ENCODE measurements around the gene NAA35.
"Not testable (repeated sequence)": the region's sequence is repeated elsewhere in the genome, so short reads cannot be mapped to it uniquely, and the experiment has no call there.

The NAA35 gene

DNA sequence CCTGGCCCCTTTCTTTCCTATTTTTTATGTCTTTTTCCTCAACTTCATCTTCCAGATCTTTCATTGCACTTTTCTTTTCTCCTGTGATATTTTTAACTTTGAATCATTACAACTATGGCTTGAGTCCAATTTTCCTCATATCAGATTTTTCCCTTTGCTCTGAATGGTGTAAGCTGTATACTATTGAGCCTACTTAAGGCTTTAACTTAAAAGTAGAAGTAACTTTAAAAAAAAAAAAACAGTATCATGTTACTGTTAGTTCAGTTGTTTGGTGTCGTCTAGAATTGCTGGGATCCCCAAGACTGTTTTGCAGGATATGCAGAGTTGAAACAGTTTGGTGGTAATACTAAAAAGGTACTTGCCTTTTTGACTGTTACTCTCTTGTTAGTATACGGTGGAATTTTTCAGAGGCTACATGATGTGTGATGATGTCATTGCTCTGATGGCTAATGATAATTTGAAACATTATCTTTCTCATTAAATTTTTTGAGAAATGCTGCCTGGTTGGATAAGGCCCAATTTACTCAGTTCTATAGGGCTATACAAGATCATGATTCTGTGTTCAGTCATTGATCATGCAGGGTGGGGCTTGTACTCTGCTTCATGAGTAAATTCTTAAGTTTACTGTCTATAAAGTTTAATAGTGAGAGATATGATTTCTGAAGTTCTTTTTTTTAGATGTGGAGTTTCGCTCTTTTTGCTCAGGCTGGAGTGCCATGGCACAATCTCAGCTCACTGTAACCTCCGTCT is 8.8 kb downstream of the NAA35 start:
- DNase-seq, result no peak

DNA sequence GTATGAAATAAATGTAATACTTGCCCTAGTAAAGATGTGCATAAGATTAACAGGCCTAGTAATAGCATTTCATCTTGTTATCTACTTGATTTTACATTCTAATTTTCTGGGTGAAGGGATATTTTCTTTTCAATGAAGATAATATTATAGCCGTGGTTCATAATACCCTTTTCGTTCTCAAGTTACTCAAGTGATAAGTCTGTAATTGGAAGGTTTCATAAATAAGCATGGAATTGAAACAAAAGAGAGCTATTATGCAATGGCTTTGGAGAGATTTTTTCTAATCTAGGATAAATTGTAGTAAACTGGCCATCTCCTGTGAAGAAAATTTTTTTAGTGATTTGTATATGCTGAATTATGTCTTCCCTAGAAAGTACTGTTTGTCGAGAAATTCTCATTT is 19.0 kb downstream of the NAA35 start:
- no peak for DNase-seq

DNA sequence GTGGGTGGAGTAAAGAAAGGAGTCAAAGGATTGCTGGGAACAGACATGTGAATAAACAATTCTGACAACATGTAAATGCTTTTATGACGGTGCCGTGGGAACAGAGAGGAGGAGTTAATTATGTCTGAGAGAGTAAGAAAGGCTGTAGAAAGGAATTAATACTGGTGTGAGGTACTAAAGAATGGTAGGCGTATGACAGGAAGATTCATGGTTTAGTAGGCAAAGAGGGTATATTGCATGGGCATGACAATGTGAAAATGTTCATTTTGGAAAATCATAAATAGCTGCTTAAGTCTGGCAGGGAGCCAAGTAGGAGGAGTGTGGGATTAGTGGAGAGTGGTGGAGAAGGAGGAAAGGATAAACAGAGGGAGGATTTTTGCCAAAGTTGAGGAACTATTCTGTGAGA is 19.7 kb downstream of the NAA35 start:
- DNase-seq, result no peak

- DNase-seq, result no peak
Measured at GRCh38 chr9:85964526-85964925, 23.6 kb downstream of the NAA35 start.

DNA sequence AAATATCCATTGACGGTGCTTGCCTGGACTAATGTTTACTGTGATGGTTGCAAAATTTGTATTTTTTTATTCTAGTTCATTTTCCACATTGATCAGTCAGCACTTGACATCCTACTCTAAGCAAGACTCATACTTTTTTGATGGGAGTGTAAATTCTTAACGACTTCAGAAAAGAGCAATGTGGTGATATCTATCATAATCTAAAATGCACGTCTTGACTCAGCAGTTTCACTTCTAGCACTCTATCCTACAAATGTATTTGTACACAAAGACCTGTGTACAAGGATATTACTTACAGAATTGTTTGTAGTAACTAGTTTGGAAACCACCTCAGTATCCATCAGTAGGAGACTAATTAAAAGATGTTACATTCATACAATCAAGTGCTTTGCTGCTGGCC is 24.0 kb downstream of the NAA35 start:
- DNase-seq, result no peak

GRCh38 chr9:85969727-85970126 is 28.8 kb downstream of the NAA35 start:
- no peak for DNase-seq

DNA sequence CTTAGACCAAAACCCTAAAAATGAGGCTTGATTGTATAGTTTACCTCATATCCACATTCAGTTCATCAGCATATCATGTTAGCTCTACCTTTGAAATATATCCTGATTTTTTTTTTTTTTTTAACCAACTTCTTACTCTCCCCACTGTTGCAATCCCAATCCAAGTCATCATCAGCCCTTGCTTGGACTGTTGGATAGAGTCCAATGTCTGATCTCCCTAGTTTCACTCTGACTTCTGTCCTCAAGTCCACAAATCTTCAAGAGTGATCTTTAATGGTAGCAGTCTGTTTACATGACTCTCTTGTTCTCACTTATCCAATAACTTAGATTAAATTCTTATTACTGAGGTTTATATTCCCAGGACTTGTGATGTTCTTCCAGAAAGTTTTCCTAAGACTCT is 30.8 kb downstream of the NAA35 start:
- no peak for DNase-seq

DNA sequence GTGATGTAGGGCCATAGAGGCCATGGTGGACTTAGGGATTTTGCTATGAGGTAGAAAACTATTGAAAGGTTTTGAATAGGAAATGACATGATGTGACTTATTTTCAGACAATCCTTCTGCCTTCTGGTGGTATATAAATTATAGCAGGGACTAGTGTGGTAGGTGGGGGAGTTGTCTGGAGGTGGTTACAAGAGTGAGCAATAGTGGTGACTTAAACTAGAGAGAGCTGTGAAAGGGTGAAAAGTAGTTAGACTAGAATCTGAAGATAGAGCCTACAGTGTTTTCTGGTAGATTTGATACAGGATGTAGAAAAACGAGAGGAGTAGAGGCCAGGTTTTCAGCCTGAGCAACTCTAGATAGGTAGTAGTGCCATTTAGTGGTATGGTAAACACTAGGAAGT is 32.3 kb downstream of the NAA35 start:
- DNase-seq, result no peak

DNA sequence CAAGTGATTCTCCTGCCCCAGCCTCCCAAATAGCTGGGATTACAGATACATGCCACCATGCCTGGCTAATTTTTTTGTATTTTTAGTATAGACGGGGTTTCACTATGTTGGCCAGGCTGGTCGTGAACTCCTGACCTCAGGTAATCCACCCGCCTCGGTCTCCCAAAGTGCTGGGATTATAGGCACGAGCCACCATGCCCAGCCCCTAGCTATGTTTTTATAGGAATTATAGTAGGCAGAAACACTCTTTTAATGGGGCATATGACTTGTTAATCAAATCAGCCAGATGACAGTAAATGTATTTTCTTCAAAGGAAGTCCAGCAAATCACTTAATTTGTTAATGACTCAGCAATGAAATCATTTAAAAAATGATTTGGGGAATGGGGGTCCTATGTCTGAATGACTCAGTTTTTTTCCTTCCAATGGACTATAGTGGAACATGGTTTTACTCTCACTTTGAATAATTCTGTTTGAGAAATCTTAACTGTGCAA is 33.2 kb downstream of the NAA35 start:
- DNase-seq, result not testable (repeated sequence)

DNA sequence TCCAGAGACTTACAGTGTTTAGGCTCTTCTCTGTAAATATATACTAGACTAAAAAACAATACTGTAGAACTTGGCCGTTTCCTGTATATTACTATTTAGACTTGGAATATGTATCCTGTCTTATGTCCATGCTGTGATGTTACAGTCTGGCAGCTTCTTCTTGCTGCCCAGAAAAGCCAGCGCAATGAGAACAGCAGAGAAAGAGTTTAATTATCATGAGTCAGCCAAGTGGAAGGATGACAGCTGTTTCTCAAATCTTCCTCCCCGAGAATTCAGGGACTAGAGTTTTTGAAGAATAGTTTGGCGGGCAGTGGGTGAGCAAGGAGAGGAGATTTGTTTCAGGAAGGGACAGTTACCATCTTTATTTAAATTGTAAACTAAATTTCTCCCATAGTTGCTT is 37.5 kb downstream of the NAA35 start:
- no peak for DNase-seq

- DNase-seq, result no peak
Measured at GRCh38 chr9:85981369-85981768, 40.4 kb downstream of the NAA35 start.

GRCh38 chr9:85984457-85984856 is 43.5 kb downstream of the NAA35 start:
- no peak for DNase-seq

- DNase-seq, result no peak
Measured at GRCh38 chr9:85987236-85987635, 46.3 kb downstream of the NAA35 start.

DNA sequence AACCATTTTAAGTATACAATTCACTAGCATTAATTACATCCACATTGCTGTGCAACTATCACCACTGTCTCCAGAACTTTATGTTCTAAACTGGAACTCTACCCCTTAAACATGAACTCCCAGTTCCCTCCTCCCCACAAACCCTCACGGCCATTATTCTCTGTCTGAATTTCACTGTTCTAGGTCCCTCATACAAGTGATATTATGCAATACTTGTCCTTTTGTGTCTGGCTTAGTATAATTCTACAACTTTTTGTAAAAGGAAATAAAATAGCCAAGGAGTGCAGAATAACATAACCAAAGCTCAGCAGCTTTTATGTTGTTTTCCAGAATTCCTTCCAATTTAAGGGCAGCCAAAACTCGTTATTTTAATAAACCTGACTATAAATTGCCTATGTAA is 53.2 kb downstream of the NAA35 start:
- no peak for DNase-seq

DNA sequence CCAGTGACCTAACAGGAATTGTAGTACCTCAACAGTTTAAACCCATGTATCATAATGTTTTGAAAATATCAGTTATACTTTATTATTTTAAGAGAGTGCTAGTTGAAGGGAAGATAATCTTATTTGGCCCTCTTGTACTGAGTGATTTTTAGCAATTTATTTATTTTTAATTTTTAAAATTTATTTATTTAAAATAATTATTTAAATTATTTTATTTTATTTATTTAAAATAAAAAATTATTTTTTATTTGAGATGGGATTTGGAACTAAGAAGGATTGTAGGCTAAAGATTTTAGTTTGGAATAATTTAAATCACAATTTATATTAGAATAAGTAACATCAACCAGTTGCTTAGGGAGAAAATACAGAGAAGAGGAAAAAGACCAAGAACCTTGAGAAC is 54.2 kb downstream of the NAA35 start:
- no peak for DNase-seq

DNA sequence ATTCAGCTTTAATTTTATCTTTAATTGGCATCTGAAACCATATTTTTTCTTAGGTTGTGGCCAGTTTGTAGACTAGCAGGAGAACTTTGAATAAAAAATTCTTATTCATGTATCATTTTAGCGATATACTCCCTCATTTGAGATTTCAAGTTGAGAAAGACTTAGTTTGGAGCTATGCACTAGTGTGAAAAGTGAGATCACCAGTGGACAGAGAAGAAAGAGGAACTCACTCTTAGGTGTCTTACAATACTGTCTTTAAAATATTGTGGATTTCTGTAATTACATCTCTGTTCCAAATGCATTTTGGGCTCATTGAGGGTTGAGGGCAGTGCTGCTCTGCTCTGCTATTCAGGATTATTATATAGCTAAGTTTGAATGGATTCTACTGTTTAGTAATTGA is 54.7 kb downstream of the NAA35 start:
- DNase-seq, result no peak

- no peak for DNase-seq
Measured at GRCh38 chr9:86005253-86005775, 64.4 kb downstream of the NAA35 start.

DNA sequence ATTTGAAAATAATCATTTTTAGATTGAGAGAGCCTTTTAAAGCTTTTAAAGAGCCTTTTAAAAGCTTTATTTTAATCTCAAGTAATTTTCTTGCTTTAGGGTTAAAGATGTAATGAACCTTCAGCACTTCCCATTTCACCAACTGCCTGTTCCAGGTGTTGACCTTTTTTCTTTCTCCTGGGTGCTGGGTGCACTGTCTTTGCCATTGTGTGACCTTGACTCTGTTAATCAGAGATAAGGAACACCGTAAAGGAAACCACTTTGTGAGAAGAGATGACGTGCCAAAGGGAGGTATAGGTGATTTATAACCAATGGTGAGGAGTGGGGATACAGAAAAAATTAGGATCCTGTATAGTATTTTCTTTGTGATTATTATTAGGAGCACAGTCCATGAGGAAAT is 68.2 kb downstream of the NAA35 start:
- DNase-seq, result no peak

DNA sequence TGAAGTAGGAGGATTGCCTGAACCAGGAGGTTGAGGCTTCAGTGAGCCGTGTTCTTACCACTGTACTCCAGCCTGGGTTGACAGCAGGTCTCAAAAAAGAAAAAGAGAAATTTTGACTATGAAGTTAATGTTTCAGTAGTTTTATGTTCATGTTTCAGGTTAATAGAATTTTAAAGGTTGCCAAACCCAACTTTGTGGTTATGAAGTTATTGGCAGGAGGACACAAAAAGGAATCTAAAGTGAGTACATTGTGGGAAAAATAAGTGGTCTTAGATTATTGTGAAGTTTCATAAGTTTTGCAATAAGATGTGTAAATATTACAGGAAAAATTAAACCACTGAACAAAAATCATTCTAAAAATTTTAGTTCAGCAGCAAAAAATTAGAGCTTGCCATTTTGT is 79.8 kb downstream of the NAA35 start:
- DNase-seq, result no peak

- DNase-seq, result no peak
Measured at GRCh38 chr9:86021166-86021565, 80.2 kb downstream of the NAA35 start.

GRCh38 chr9:86022687-86023266 is 81.8 kb downstream of the NAA35 start:
- no peak for DNase-seq

DNA sequence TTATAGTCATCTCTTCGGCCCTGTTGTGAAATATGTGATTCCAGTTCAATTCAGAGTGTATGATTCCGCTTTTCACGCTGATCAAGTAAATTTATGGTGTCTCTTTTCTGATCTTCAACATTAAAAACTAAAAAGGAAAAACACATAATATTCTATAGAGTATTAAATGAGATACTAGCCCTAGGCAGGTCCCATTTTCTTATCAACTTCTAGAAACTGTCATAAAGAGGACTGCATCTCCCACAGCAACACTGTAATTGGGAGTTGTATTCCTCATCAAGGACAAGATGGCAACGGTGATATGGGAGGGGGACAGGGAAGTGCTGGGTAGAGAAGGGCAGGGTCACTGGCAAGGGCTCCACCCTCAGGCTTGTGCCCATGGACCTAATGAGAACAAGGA is 86.8 kb downstream of the NAA35 start:
- no peak for DNase-seq

DNA sequence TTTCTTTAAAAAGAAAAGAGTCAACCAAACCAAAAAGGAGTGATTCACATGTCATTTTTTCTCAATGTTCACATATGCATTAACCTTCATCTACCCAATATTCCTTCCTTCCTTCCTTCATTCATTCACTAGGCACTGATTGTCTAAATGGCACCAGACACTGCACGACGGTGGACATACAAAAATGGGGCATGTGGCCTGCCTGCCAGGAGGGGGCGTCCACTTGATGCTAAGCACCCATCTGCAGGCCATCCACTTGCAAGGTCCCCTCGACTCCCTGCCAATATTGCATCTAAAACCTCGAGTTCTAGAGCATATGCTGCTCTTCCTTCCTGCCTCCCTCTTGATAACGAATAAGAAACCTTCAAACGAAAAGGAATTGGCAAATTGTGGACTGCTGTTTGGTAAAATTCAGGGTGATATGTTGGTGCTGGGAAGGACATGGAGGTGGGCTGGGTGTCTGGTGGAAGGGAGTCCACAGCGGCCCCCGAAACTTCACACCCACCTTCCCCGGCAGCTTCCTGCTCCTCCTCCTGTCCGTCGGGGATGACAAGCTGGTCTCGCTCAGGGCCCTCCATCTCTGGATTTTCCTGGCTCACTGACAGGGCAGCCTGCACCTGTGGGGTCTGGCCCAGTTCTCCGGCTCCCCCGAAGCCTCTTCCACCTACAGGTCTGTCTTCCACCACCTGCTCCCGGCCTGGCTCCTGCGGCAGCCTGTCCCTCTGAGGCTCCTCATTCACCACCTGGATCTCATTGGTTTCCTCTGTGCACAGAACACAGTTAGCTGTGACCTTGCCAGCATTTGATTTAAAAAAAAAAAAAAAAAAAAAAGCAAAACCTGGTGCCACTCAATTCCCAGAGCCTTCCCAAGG is 94.2 kb downstream of the NAA35 start:
- DNase-seq, result no peak
